Measurements from ENCODE around the gene PRKCB.

GRCh38 chr16:24062270-24062817, 226.6 kb downstream of the PRKCB start:
- TF ChIP-seq POLR2AphosphoS5 (IDR thresholded peaks at IDR 0.05; ENCODE audit: low read depth, low read length), result no peak
- TF ChIP-seq REST (IDR thresholded peaks at IDR 0.05; ENCODE audit: insufficient read depth in 1 of 2, low read depth in 2 of 2, low read length in 2 of 2), result no peak
- TF ChIP-seq SIN3A (IDR thresholded peaks at IDR 0.05; ENCODE audit: borderline replicate concordance, insufficient read depth, low read length), result no peak
- no peak for TF ChIP-seq FOXP2 (optimal IDR thresholded peaks at IDR 0.05; ENCODE audit: borderline replicate concordance, extremely low read depth, extremely low read length, insufficient read depth)
- TF ChIP-seq TAF1 (IDR thresholded peaks at IDR 0.05; ENCODE audit: borderline replicate concordance, insufficient read depth, low read length), result no peak

Data from PFSK-1 (cell line).